GM15510 (cell line): Measurements from ENCODE around the gene PIANP.

Source experiments
- POLR2A ChIP-seq: IDR thresholded peaks from 3 replicates; pipeline ENCODE4 v1.6.1; 2011; ENCODE audit warnings: borderline replicate concordance; ENCODE audit not compliant: insufficient read length; ENCODE audit errors: extremely low read depth

The PIANP gene

DNA sequence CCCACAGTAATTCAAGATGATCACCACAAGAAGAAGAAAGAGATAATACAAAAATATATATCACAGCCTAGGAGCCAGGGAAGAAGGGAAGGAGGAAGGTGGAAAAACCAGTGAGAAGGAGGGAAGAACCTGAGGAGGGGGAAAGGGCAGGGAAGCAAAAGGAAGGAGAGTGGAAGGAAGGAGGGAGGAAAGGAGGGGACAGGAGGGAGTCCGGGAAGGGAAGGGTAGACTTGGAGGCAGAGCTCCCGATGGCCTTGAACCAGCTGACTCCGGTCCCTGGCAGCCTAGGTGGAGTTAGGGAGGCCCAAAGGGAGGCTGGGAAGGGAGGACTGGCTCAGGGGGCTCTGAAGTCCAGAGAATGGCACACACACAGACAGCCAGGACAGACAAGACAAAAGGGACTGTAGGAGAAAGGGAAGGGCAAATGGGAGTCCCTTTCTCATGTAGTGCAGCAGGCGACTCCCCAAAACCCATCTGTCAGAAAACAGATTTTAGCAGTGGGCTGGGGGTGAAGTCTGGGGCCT is 6.7 kb downstream of the PIANP start:
- no peak for TF ChIP-seq POLR2A

DNA sequence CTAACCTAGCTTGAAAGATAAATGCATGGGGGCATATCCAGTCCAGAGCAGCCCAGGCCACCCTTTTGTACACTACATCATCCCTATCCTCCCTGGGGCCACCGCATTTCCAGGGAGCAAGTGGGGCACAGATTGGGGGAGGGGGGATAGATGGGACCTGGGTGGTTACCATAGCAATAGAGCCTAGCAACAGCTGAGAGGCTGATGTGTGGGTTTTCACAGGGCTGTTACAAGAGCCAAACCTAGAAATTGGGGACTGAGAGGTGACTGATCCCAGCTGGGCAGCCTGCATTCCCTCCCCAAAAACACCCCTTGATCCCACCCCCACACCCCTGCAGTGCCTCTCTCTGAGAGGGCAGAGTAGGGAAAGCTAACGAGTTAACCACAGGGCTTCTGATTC is 7.7 kb downstream of the PIANP start:
- no peak for TF ChIP-seq POLR2A

DNA sequence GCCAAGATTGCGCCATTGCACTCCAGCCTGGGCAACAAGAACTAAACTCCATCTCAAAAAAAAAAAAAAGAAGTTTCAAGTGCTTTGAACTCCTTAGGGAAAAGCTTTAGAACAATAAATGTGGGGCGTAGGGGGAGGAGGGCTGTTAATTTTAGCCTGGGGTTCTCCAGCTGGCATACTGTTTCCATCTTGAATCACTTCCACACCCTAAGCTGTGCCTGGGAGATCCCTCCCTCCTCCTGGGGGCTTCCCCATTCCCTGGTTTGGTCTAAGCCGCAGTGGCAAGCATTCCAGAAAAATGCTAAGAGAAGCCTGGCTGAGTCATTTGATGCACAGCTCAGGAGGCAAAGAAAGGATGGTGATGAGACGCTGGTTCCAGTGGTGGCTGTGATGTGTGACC is 9.1 kb downstream of the PIANP start:
- no peak for TF ChIP-seq POLR2A

DNA sequence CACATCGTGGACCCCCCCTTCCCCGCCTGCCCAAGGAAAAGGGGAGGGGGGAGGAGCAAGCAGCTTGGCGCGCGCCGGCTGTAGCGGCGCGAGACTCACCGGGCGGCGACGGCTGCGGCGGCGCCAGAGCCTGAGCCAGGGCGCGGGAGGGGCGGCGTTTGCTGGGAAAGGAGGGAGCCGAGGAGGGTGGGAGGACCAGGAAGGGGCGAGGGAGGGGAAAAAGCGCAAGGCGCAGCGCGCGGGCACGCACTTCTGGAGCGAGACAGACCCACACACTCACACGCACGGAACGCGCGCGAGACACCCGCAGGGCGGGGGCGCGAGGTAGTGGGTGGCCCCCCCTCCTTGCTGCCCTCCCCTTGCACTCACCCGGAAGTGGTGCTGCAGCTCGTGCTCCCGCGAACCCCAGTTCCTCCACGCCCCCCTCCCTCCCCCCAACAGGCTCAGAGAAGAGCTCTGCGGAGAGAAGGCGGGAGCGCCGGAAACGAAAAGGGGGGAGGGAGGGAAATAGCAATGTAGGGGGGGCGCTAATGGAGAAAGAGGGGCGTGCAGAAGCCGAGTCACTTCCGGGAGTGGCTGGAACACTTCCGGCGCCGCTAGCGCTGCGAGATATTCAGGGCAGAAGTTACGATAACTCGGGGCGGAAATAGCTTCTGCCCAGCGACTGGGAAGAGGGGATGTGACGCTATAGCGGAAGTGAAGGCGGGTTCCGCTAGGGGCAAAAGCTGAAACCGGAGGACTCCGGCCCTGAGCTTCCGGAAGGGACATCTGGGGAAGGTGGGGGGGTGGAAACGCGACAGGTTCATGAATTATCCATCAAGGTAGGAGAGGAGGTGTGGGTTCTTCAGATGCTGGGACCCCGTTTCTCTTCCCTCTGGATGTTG is 11.4 kb downstream of the PIANP start, which contains the start of gene ZNF384:
ZNF384 (minus strand) TSS at position 377 of the 884 bp plus-strand sequence. CDS start 9,855 bp downstream, outside the sequence.
- TF ChIP-seq POLR2A, result peak; percentile 67

DNA sequence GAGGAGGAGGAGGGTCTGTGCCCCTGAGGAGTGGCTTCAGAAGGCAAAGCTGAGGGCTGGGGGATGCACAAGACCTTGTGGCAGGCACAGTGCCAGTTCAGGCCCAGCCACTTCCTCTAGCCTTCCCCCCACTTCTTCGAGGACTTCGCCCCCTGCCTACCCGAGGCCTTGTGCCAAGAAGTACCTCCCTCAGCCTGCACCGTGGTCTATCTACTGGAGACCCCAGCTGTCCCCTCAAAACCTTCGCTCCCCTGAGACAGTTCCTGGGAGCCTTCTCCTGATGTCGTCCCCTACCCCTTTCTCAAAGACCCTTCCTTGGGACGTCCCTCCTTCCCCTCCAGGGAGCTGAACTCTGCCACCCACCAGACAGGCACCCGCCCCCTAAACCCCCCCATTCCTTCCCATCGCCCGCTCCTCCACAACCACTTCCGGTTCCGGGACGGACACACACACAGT is 12.0 kb downstream of the PIANP start:
- no peak for TF ChIP-seq POLR2A

DNA sequence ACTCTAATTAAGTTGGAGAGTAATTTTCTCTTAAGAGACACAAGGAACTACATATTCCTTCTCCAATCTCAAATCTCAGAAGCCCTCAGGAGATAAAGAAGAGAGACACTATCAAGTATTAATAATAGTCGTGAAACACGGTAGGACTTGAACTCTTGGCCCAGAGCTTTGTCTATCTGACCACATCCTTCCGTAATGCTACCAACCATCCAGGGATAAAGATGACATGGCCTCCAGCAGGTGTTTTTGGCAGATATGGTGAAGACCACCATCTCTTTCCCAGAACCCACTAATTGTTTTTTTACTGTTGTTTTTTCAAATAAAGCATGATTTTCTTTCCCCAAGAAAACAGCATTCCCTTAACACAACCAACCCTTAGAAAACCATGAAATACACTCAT is 14.8 kb downstream of the PIANP start:
- no peak for TF ChIP-seq POLR2A

DNA sequence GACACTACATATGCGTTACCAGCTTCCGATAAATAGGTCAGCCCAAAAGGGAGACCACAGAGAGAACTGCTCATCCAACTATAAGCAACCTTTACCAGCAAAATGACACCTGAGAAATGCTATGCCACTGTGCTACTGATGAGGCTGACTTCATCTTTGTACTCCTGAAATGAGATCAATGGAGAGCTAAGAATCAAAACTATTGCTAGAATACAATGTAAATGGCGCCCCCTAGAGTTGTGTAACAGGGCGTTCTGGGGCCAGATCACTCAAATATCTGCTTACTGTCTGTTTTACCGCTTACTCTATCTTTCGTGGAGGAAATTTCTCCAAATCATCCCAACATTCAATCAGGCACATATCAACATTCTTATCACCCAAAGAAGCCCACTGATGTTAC is 16.0 kb downstream of the PIANP start:
- no peak for TF ChIP-seq POLR2A

DNA sequence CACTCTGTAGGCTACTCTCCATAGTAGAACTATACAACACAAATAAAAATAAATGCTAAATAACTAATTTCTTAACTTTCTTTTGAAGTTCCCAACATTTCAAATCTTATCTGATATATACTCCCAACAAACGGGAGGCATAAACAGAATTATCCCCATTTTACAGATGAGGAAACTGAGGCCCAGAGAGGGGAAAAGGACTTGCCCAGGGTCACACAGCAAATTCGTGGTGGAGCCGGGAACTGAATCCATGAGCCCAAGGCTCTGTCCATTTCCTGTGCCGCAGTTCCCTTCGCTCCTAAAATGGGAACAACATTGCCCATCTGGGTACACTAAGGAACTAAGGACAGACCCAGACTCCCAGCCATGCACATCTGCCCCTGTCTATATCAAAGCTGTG is 23.7 kb downstream of the PIANP start:
- TF ChIP-seq POLR2A, result no peak

DNA sequence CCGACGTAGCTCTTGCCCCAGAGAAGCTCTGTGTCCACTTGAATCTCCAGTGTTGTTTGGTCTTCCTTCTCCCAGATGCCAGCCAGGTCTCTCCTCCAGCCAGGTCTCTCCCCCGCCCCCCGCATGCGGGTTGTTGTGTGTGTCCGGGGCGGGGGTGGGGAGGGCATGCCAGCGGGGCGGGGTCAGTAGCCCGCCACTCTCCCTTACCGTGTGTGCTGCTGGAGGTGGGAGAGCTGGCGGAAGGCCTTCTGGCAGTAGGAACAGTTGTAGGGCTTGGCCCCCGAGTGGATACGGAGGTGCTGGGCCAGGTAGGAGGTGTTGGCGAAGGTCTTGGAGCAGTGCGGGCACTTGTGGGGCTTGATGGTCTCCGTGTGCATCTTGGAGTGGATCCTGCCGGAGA is 28.5 kb downstream of the PIANP start:
- no peak for TF ChIP-seq POLR2A

DNA sequence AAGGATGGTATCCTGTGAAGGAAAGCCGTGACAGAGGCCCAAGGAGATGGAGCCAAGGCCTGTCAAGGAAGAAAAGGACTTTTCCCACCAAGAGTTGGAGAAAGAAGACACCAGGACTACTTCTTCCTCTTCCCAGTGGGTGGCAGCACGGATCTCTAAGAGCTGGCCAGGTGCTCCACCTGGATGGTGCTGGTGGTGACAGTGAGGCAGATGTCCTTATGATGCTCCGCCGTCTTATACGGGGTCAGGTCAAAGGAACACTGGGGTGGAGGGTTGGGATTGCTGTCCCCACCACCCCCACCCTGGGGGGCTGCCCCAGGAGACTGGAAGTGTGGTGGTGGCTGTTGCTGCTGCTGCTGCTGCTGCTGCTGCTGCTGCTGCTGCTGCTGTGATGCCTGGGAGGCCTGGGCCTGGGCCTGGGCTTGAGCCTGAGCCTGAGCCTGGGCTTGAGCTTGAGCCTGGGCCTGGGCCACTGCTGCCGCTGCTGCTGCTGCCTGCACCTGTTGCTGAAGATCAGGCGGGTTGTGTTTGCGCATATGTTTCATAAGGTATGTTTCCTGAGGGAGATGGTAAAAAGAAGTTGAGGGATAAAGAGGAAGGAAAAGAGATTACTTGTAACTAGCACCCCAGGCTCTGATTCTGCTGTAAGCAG is 32.9 kb downstream of the PIANP start:
- no peak for TF ChIP-seq POLR2A

DNA sequence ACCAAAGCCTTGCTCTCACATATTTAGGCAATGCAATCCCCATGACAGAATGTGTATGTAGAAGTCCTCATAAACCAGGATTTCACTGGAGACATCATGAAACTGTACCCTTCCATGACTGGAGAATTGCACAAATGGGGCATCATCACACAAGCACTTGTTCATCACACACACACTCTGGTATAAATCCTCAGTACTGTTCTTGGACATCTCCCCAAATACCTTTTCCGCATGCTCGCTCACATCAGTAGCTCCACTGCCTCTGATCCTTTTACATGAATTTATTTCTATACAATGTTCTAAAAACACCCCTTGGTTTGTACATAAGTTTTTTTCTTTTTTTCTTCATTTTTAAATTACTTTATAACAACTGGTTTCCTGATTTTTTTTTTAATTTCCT is 34.4 kb downstream of the PIANP start:
- no peak for TF ChIP-seq POLR2A

DNA sequence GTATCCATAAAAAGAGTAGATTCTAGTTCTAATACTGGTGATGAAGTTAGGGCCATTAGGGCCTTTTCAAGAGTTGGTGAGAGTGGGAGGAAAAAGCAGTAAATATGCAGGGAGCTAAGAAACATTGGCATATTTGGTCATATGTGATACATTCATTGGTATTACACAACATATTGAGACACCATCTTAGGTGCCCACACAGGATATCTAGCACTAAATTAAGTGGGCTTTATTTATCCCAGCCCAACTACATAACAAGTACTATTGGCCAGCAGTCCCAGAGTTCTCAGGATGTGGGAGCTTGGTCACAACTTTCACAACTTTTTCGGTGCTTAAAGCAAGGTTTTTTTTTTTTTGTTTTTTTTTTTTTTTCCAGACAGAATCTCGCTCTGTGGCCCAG is 35.7 kb downstream of the PIANP start:
- no peak for TF ChIP-seq POLR2A

DNA sequence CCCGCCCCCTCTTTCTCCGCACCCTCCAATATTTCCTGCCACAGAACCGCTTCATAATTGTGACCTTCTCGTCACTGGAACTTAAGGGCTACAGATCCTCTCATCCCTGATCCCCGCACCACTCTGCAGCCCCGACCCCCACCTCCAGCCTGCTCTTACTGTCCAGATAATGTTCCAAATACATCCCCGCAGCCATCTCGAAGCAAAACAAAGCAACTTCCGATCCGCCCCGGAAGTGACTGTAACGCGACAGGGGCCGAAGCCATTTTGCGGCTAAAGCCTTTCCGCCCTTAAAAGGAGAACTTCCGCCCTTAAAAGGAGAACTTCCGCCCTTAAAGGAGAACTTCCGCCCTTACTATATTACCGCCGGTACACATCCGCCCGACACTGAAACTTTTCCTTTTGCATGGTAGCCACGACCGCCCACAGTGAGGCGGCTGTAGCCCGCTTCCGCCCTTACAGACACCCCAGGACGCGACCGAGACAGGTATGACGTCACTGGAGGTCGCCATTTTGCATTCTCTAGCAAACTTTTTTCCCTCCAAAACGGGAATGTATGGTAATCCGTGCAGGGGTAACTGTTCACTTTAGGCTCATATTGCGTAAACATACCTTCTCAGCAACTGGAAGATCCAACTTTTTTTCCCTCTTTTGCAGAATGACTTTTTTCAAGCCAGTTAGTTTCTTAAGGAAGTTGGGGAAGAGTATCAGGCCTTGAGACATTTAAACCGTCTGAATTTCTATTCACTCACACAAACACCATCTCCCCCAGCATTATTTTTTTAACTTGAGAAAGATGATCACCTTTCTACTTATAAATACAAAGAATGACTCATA is 37.5 kb downstream of the PIANP start, which contains the start of gene ING4:
ING4 (minus strand) TSS at position 214 of the 837 bp plus-strand sequence; CDS start at position 196, 18 bp downstream.
- peak; percentile 49 for TF ChIP-seq POLR2A

DNA sequence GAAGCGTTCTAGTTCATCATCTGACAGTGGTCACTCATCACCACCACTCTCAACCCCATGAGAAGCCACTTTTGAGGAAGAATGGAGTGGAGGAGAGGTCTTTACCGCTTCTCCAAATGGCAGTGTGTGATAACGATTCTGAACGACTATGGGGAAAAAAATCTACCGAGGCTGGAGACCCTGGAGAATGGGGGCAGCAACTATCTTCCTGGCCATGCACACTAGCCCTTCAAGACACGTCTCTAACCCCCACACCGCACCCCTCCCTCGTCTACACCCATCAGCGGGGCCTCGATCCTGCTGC is 38.1 kb downstream of the PIANP start:
- no peak for TF ChIP-seq POLR2A

DNA sequence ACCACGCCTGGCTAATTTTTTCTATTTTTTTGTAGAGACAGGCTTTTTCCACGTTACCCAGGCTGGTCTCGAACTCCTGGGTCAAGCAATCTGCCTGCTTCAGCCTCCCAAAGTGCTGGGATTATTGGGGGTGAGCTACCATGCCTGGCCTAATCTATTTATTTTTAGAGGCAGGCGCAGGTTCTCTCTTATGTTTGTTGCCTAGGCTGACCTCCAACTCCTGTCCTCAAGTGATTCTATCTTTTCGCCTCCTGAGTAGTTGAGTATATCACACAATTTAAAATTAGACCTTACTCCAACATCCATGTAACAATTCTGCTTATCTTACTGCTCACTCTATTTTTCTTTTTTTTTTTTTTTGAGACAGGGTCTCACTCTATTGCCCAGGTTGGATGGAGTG is 46.6 kb downstream of the PIANP start:
- no peak for TF ChIP-seq POLR2A
